Ovary (tissue), 9 donors: ENCODE results near the gene ATG4A. TPM values are rescaled to one million over a fixed set of nuclear protein-coding genes. Genes with fewer than 3 reads are reported as not detected.

Experiments
- DNase-seq, 5 donors: peaks; one replicate each; pipeline ENCODE4 v3.0.0-alpha.2; 2019 to 2020
- H3K27ac ChIP-seq, 2 donors: fragments of 200-600 bp; one replicate each; pipeline versions ENCODE4 v1.5.1 to v1.8.0; 2019 to 2022
- H3K27me3 ChIP-seq: fragments of 200-600 bp; one replicate; pipeline ENCODE4 v1.8.0; 2022
- H3K36me3 ChIP-seq: fragments of 200-600 bp; sonication (generic); one replicate; pipeline ENCODE4 v1.5.1; 2019
- H3K4me1 ChIP-seq: one replicate; pipeline ENCODE4 v1.8.1; 2013; ENCODE audit warnings: mild to moderate bottlenecking, moderate library complexity; ENCODE audit not compliant: insufficient read depth
- H3K4me3 ChIP-seq: fragments of 200-600 bp; sonication (generic); one replicate; pipeline ENCODE4 v1.5.1; 2017
- H3K9me3 ChIP-seq, 2 donors: fragments of 200-600 bp in 1 of 2; sonication (generic) in 1 of 2; one replicate each; pipeline versions ENCODE4 v1.5.1 to v1.8.1; 2013 to 2019; ENCODE audit warnings: mild to moderate bottlenecking in 1 of 2, moderate library complexity in 1 of 2
- CTCF ChIP-seq, 3 donors: fragments of 450-650 bp in 2 of 3; fragments of 200-600 bp in 1 of 3; IDR thresholded peaks; one replicate each; pipeline versions ENCODE4 v1.5.1 to v1.8.0; 2016 to 2022; ENCODE audit warnings: antibody characterized with exemption in 3 of 3, mild to moderate bottlenecking in 1 of 3
- EP300 ChIP-seq: sonication (generic); formaldehyde crosslinking; IDR thresholded peaks from one replicate; pipeline ENCODE4 v1.6.1; 2017; ENCODE audit warnings: antibody characterized with exemption
- POLR2A ChIP-seq: fragments of 450-650 bp; IDR thresholded peaks from one replicate; pipeline ENCODE4 v1.6.1; 2017; ENCODE audit warnings: antibody characterized with exemption, mild to moderate bottlenecking, moderate library complexity
- WGBS, 3 donors: extraction: QIAGEN DNeasy Blood & Tissue Kit in 1 of 3; methylation state at CpG; one replicate each; pipeline versions ENCODE4 v1.1.5 to v1.1.7; 2013 to 2017; 5-methylcytosine and 5-hydroxymethylcytosine counted together
- intact Hi-C, 4 donors: fragments of 100-400 bp; cut with DNase I; formaldehyde crosslinking; loops; one replicate each; pipeline versions ENCODE4 v1.11.0 to v1.15.1; 2022 to 2023
- polyA plus RNA-seq, 2 donors: library from polyadenylated mRNA; stranded (reverse); fragments of 200-250 nt in 1 of 2; fragments of 350-450 nt in 1 of 2; fragmentation: Illumina TruSeq in 1 of 2; extraction: RNeasy Lipid Tissue Mini Kit (QIAGEN cat#74804) in 1 of 2; gene quantifications; one replicate each; pipeline ENCODE4 v1.2.3, GENCODE V29; 2013 to 2014
- total RNA-seq, 7 donors: library from RNA; depleted of rRNA in 2 of 7; stranded (reverse); fragments of >200 nt in 2 of 7; fragmentation: NEBNext Ultra II Directional in 3 of 7; extraction: Animal tissue kit (Norgen Biotek cat#: 25700) in 3 of 7; gene quantifications; one replicate each; pipeline versions ENCODE4 v1.1.0 to v1.2.4, GENCODE V29; 2016 to 2023
- donor health status: DM: no; HTN: no; CAD: no; lungs with moderate emphysema.
- donor health status: DM: no; HTN: no; CAD: no.
- donor health status: Bipolar disorder and iron deficiency.
- donor health status: DM: yes; HTN: yes; CAD: no.
- donor health status: DM: no; HTN: no; CAD: no.
- donor health status: DM: yes; HTN: yes; CAD: no.

The ATG4A gene
- total and polyA plus RNA-seq, 9 donors: 3.7 to 13.5 (median 5.2) TPM

GRCh38 chrX:108157628-108158027 is 66.0 kb downstream of the ATG4A start:
- no peak for DNase-seq
- no peak for TF ChIP-seq POLR2A
- no peak for TF ChIP-seq CTCF (IDR thresholded peaks at IDR 0.05)
- no peak for TF ChIP-seq EP300
- H3K27me3 ChIP-seq: no peaks in the 10 kb centered on the region
- WGBS, 3 donors: 69 to 71% (median 71%) methylated on average over 3 of the region's 3 CpGs
- no peaks in the 10 kb centered on the region for H3K36me3 ChIP-seq
- H3K4me1 ChIP-seq: no peaks in the 10 kb centered on the region
- intact Hi-C loops: no loop called here
- no peak overlapping the region for H3K4me3 ChIP-seq
- H3K27ac ChIP-seq: no peak overlapping the region
- no peaks in the 10 kb centered on the region for H3K9me3 ChIP-seq

- no peak for DNase-seq
- TF ChIP-seq CTCF (IDR thresholded peaks at IDR 0.05) (no peak), EP300 (no peak), POLR2A (no peak)
- intact Hi-C loops: no loop called here
Measured at GRCh38 chrX:108159028-108159670, 67.6 kb downstream of the ATG4A start.

GRCh38 chrX:108160309-108160708 is 68.7 kb downstream of the ATG4A start:
- Histone ChIP-seq H3K27me3 (no peaks in the 10 kb centered on the region), H3K9me3 (no peaks in the 10 kb centered on the region), H3K36me3 (no peaks in the 10 kb centered on the region), H3K4me1 (no peaks in the 10 kb centered on the region), H3K27ac (no peak overlapping the region), H3K4me3 (no peak overlapping the region)
- TF ChIP-seq CTCF (IDR thresholded peaks at IDR 0.05): no peak
- TF ChIP-seq POLR2A: no peak
- TF ChIP-seq EP300: no peak
- intact Hi-C loops: loop anchor here in 1 of 4 donors (1.0 kb wide), 1 partner anchor 23 kb away; no protein-coding TSS in a partner anchor
- WGBS, 3 donors: 71 to 79% (median 76%) methylated on average over 5 of the region's 5 CpGs
- DNase-seq: no peak

More at GRCh38 chrX:108159028-108159670, 67.6 kb downstream of the ATG4A start:
- Histone ChIP-seq H3K4me1 (no peaks in the 10 kb centered on the region), H3K4me3 (no peak overlapping the region), H3K9me3 (no peaks in the 10 kb centered on the region), H3K36me3 (no peaks in the 10 kb centered on the region), H3K27me3 (no peaks in the 10 kb centered on the region), H3K27ac (no peak overlapping the region)
- WGBS, 3 donors: 86 to 90% (median 88%) methylated on average over 11 of the region's 11 CpGs

GRCh38 chrX:108162265-108162664 is 70.7 kb downstream of the ATG4A start:
- TF ChIP-seq CTCF (IDR thresholded peaks at IDR 0.05) (no peak), POLR2A (no peak), EP300 (no peak)

More at GRCh38 chrX:108162265-108162664, 70.7 kb downstream of the ATG4A start:
- 68 to 74% (median 73%) methylated on average over 4 of the region's 4 CpGs for WGBS, 3 donors
- H3K4me1 ChIP-seq: no peaks in the 10 kb centered on the region
- H3K4me3 ChIP-seq: no peak overlapping the region
- intact Hi-C loops: no loop called here
- H3K27me3 ChIP-seq: no peaks in the 10 kb centered on the region
- no peaks in the 10 kb centered on the region for H3K36me3 ChIP-seq
- no peaks in the 10 kb centered on the region for H3K9me3 ChIP-seq
- no peak for DNase-seq
- H3K27ac ChIP-seq: no peak overlapping the region
